HepG2 (cell line): Measurements from ENCODE around the gene C9.

Experiments
- ADNP ChIP-seq: sonication (generic); formaldehyde crosslinking; IDR thresholded peaks from 2 replicates; pipeline ENCODE4 v1.4.0; 2020; ENCODE audit warnings: missing genetic modification reagents
- AGO2 ChIP-seq: fragments of 200-400 bp; formaldehyde crosslinking; optimal IDR thresholded peaks from 2 replicates; pipeline ENCODE3; 2017; ENCODE audit warnings: mild to moderate bottlenecking, low read depth, low read length, moderate library complexity
- ARNTL ChIP-seq: sonication (generic); formaldehyde crosslinking; IDR thresholded peaks from 2 replicates; pipeline ENCODE4 v1.4.0; 2020; ENCODE audit warnings: mild to moderate bottlenecking, missing genetic modification reagents
- EZH2 ChIP-seq: conservative IDR thresholded peaks from 2 replicates; pipeline ENCODE4 v1.6.1; 2012; ENCODE audit warnings: mild to moderate bottlenecking, low read depth, low read length, moderate library complexity
- GABPB1 ChIP-seq: IDR thresholded peaks from 2 replicates; pipeline ENCODE4 v1.6.1; 2016; ENCODE audit warnings: mild to moderate bottlenecking, missing genetic modification reagents, moderate library complexity, missing compliant biosample characterization
- KMT2A ChIP-seq: sonication (generic); formaldehyde crosslinking; IDR thresholded peaks from 2 replicates; pipeline ENCODE4 v1.4.0; 2020; ENCODE audit warnings: missing genetic modification reagents
- POLR2A ChIP-seq, 2 experiments: IDR thresholded peaks; 2 replicates each; pipeline ENCODE4 v1.6.1; 2011; ENCODE audit warnings: low read depth in 2 of 2, low read length in 2 of 2, mild to moderate bottlenecking in 1 of 2, moderate library complexity in 1 of 2; ENCODE audit not compliant: insufficient read depth in 1 of 2
- TAF15 ChIP-seq: fragments of 200-400 bp; formaldehyde crosslinking; IDR thresholded peaks from one replicate; pipeline ENCODE4 v1.6.1; 2018; ENCODE audit warnings: mild to moderate bottlenecking, low read depth, low read length; ENCODE audit not compliant: poor library complexity, severe bottlenecking
- TCF7L2 ChIP-seq: IDR thresholded peaks from 2 replicates; pipeline ENCODE4 v1.6.1; 2011; ENCODE audit warnings: mild to moderate bottlenecking, low read depth, low read length, moderate library complexity
- ZNF552 ChIP-seq: sonication (generic); formaldehyde crosslinking; IDR thresholded peaks from 2 replicates; pipeline ENCODE4 v1.9.0; 2022; ENCODE audit warnings: missing genetic modification reagents, mild to moderate bottlenecking, borderline replicate concordance
- ZNF562 ChIP-seq: sonication (generic); formaldehyde crosslinking; IDR thresholded peaks from 2 replicates; pipeline ENCODE4 v1.8.0; 2022; ENCODE audit warnings: missing genetic modification reagents, borderline replicate concordance
- TF ChIP-seq, protein P1 (sequence below): sonication (generic); formaldehyde crosslinking; IDR thresholded peaks from 2 replicates; pipeline ENCODE4 v1.5.0; 2020; ENCODE audit warnings: mild to moderate bottlenecking, missing genetic modification reagents, moderate library complexity

DNA sequence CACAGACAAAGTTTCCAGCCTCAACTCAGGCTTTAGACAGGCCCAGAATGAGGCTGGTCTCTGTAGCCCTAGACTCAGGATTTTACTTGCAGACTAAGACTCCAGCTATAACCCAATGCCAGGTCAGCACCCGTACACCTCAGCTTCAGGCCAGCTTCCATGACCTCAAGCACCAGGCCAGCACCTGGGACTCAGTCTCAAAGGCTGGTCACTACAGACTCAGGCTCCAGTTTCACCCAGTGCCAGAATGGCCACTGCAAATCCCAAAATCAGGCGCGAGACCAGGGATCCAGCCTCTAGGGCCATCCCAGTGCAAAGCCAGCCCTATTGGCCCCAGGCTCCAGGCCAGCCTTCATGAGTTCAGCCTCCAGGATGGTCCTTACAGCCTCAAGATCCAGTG lies 44.9 kb downstream of the C9 start:
- TF ChIP-seq KMT2A (CRISPR knock-in tag) (no peak), ZNF552 (CRISPR knock-in tag) (no peak), ZNF562 (CRISPR knock-in tag) (no peak), POLR2A (IDR thresholded peaks at IDR 0.05; ENCODE audit: insufficient read depth in 1 of 2, low read depth in 2 of 2, low read length in 2 of 2) (no peak), EZH2 (no peak), TCF7L2 (no peak), AGO2 (no peak), TAF15 (no peak), ADNP (CRISPR knock-in tag) (no peak), ARNTL (CRISPR knock-in tag) (no peak), GABPB1 (no peak)
- TF ChIP-seq, protein P1, sequence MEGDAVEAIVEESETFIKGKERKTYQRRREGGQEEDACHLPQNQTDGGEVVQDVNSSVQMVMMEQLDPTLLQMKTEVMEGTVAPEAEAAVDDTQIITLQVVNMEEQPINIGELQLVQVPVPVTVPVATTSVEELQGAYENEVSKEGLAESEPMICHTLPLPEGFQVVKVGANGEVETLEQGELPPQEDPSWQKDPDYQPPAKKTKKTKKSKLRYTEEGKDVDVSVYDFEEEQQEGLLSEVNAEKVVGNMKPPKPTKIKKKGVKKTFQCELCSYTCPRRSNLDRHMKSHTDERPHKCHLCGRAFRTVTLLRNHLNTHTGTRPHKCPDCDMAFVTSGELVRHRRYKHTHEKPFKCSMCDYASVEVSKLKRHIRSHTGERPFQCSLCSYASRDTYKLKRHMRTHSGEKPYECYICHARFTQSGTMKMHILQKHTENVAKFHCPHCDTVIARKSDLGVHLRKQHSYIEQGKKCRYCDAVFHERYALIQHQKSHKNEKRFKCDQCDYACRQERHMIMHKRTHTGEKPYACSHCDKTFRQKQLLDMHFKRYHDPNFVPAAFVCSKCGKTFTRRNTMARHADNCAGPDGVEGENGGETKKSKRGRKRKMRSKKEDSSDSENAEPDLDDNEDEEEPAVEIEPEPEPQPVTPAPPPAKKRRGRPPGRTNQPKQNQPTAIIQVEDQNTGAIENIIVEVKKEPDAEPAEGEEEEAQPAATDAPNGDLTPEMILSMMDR (CRISPR knock-in tag): no peak
